Naive thymus-derived CD4-positive, alpha-beta T cell (primary cell): ENCODE measurements around the gene CDH4. TPM values are rescaled to one million over a fixed set of nuclear protein-coding genes. Genes with fewer than 3 reads are reported as not detected.

Experiments used
- ATAC-seq: fragments of 150-1000 bp; cut with Tn5 transposase; 2 replicates; pipeline ENCODE4 v1.10.0; 2021; ENCODE audit warnings: mild to moderate bottlenecking, moderate library complexity
- CTCF ChIA-PET: fragments of 350-600 bp; sonication (Branson Sonifier 250); formaldehyde crosslinking; loops from one replicate; lab custom pipeline; 2021; ENCODE audit warnings: antibody characterized with exemption; lab: Charles Lee
- POLR2A ChIA-PET: fragments of 350-600 bp; sonication (Branson Sonifier 250); formaldehyde crosslinking; loops from one replicate; lab custom pipeline; 2021; ENCODE audit warnings: antibody characterized with exemption, inconsistent platforms; lab: Charles Lee
- DNase-seq, 9 donors: peaks; one replicate each; pipeline versions ENCODE4 v3.0.0 to v3.0.0-alpha.2; 2020 to 2022; ENCODE audit warnings: mixed read lengths in 1 of 9
- H3K27ac ChIP-seq: one replicate; pipeline ENCODE4 v1.7.0; 2013; ENCODE audit warnings: mild to moderate bottlenecking, low read depth, low read length, moderate library complexity
- H3K27me3 ChIP-seq, 2 donors: one replicate each; pipeline ENCODE4 v1.7.0; 2013; ENCODE audit warnings: low read length in 2 of 2, mild to moderate bottlenecking in 2 of 2, moderate library complexity in 2 of 2; ENCODE audit not compliant: control insufficient read depth in 2 of 2, insufficient read depth in 2 of 2
- H3K36me3 ChIP-seq, 3 experiments: 1 replicate in 2 of 3; 2 replicates in 1 of 3; pipeline ENCODE4 v1.7.0; 2013; ENCODE audit warnings: low read length in 3 of 3, mild to moderate bottlenecking in 3 of 3, moderate library complexity in 1 of 3; ENCODE audit not compliant: insufficient read depth in 3 of 3, control insufficient read depth in 2 of 3
- H3K4me1 ChIP-seq, 2 donors: one replicate each; pipeline ENCODE4 v1.7.0; 2013; ENCODE audit warnings: low read length in 2 of 2, mild to moderate bottlenecking in 2 of 2, moderate library complexity in 1 of 2; ENCODE audit not compliant: control insufficient read depth in 2 of 2, insufficient read depth in 2 of 2
- H3K4me3 ChIP-seq: 2 replicates; pipeline ENCODE4 v1.7.0; 2013; ENCODE audit warnings: mild to moderate bottlenecking, low read length
- H3K9me3 ChIP-seq, 3 experiments: 1 replicate in 2 of 3; 2 replicates in 1 of 3; pipeline ENCODE4 v1.7.0; 2013; ENCODE audit warnings: low read length in 3 of 3; ENCODE audit not compliant: control insufficient read depth in 2 of 3
- H3K27ac Mint-ChIP-seq, 9 donors: one replicate each; pipeline ENCODE4 v1.8.0; 2020 to 2022; ENCODE audit warnings: mixed read lengths in 9 of 9, mild to moderate bottlenecking in 8 of 9, moderate library complexity in 5 of 9, inconsistent platforms in 2 of 9
- H3K27me3 Mint-ChIP-seq, 5 donors: one replicate each; pipeline ENCODE4 v1.8.0; 2021 to 2022; ENCODE audit warnings: mixed read lengths in 5 of 5, mild to moderate bottlenecking in 1 of 5
- H3K36me3 Mint-ChIP-seq, 5 donors: one replicate each; pipeline ENCODE4 v1.8.0; 2020 to 2022; ENCODE audit warnings: mixed read lengths in 5 of 5, mild to moderate bottlenecking in 3 of 5, inconsistent platforms in 1 of 5
- H3K4me1 Mint-ChIP-seq, 7 donors: one replicate each; pipeline ENCODE4 v1.8.0; 2020 to 2022; ENCODE audit warnings: mixed read lengths in 7 of 7, mild to moderate bottlenecking in 3 of 7, inconsistent platforms in 1 of 7
- H3K4me3 Mint-ChIP-seq, 10 donors: one replicate each; pipeline ENCODE4 v1.8.0; 2020 to 2022; ENCODE audit warnings: mild to moderate bottlenecking in 10 of 10, mixed read lengths in 10 of 10, moderate library complexity in 6 of 10, inconsistent platforms in 2 of 10
- H3K9me3 Mint-ChIP-seq, 11 donors: one replicate each; pipeline ENCODE4 v1.8.0; 2020 to 2022; ENCODE audit warnings: mixed read lengths in 11 of 11, mild to moderate bottlenecking in 4 of 11, inconsistent platforms in 1 of 11, moderate library complexity in 1 of 11
- intact Hi-C, 2 donors: fragments of 100-400 bp; cut with micrococcal nuclease; formaldehyde crosslinking; loops; one replicate each; pipeline ENCODE4 v1.15.1; 2023
- polyA plus RNA-seq, 2 donors: library from polyadenylated mRNA; unstranded; fragments of 300-500 nt; fragmentation: Illumina TruSeq; gene quantifications; one replicate each; pipeline ENCODE4 v1.2.3, GENCODE V29; 2021
- total RNA-seq, 6 experiments: library from RNA in 5 of 6; stranded (reverse) in 5 of 6; gene quantifications; 1 replicate in 5 of 6; 2 replicates in 1 of 6; pipeline ENCODE4 v1.2.3 and lab custom pipeline; 2021 to 2026

Gene CDH4
- total and polyA plus RNA-seq, 7 experiments from 2014 or later = 0.05 to 0.43 (median 0.14) TPM; not detected in 1

DNA sequence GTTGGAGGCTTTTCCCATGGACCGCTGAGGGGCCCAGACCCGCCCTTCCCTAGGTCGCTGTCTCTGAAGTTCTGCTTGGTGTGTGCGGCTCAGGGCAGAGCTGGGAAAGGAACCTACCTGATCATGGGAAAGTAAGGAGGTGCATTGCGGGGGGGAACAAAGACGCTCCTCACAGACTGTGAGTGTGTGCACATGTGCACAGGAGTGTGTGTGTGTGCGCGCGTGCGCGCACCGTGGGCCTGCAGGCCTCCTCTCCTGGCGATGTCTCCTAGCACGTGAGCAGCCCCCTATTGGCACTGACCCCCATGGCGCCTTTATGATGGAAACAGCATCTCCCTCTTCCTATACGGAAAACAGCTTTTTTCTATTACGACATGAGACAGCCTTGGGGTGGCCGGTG, 589.5 kb downstream of the CDH4 start:
- Mint-ChIP-seq H3K9me3 (peaks cover 0 to 1% (median 0%) of the 10 kb centered on the region in 11 donors), H3K4me1 (no peaks in the 10 kb centered on the region), H3K27ac (no peak overlapping the region), H3K36me3 (no peaks in the 10 kb centered on the region), H3K27me3 (peaks cover 0 to 4% (median 0%) of the 10 kb centered on the region in 5 donors), H3K4me3 (no peak overlapping the region)
- ChIA-PET CTCF (no interaction called here), POLR2A (no interaction called here)
- Histone ChIP-seq H3K36me3 (no peaks in the 10 kb centered on the region), H3K4me1 (no peaks in the 10 kb centered on the region), H3K27ac (no peak overlapping the region), H3K27me3 (no peaks in the 10 kb centered on the region), H3K9me3 (no peaks in the 10 kb centered on the region), H3K4me3 (no peak overlapping the region)
- DNase-seq = no peak
- ATAC-seq = no peak
- intact Hi-C loops = no loop called here

DNA sequence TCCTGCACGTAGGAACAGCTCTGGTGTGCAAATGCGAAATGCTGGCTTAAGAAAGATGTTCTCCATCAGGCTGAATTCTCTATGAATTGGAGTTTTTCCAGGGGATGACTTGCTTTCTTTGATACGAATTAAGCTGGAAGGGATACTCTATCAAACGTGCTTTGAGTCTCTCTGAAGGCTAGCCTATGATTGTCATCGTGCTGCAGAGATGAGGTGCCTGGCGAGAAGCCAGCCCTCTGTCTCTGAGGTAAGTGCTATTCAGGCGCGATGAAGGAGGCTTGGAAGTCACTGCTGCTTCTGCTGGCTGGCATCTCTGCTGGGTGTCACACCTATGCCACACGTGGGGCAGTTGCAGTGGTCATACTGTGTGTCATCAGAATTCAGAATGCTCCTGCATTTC, 589.9 kb downstream of the CDH4 start:
- ATAC-seq (no peak), DNase-seq (no peak)
- no peak overlapping the region for H3K4me3 Mint-ChIP-seq
- ChIA-PET CTCF (no interaction called here), POLR2A (no interaction called here)
- peaks cover 0 to 4% (median 0%) of the 10 kb centered on the region in 5 donors for H3K27me3 Mint-ChIP-seq
- no peak overlapping the region for H3K4me3 ChIP-seq
- H3K27ac Mint-ChIP-seq = no peak overlapping the region
- no peaks in the 10 kb centered on the region for H3K4me1 ChIP-seq
- H3K9me3 ChIP-seq = no peaks in the 10 kb centered on the region
- no peaks in the 10 kb centered on the region for H3K36me3 Mint-ChIP-seq
- peaks cover 0 to 1% (median 0%) of the 10 kb centered on the region in 11 donors for H3K9me3 Mint-ChIP-seq
- no peaks in the 10 kb centered on the region for H3K27me3 ChIP-seq
- H3K4me1 Mint-ChIP-seq = no peaks in the 10 kb centered on the region
- no peaks in the 10 kb centered on the region for H3K36me3 ChIP-seq
- intact Hi-C loops = no loop called here
- H3K27ac ChIP-seq = no peak overlapping the region

- CTCF ChIA-PET = no interaction called here
- ATAC-seq = no peak
- Histone ChIP-seq H3K27ac (no peak overlapping the region), H3K36me3 (no peaks in the 10 kb centered on the region), H3K9me3 (no peaks in the 10 kb centered on the region), H3K4me1 (no peaks in the 10 kb centered on the region), H3K27me3 (no peaks in the 10 kb centered on the region), H3K4me3 (no peak overlapping the region)
- Mint-ChIP-seq H3K27me3 (peaks cover 0 to 4% (median 0%) of the 10 kb centered on the region in 5 donors), H3K27ac (no peak overlapping the region), H3K9me3 (peaks cover 0 to 2% (median 0%) of the 10 kb centered on the region in 11 donors), H3K36me3 (no peaks in the 10 kb centered on the region), H3K4me3 (no peak overlapping the region), H3K4me1 (no peaks in the 10 kb centered on the region)
- DNase-seq = no peak
- intact Hi-C loops = no loop called here
- POLR2A ChIA-PET = no interaction called here
Observed at GRCh38 chr20:61844621-61845020, 592.6 kb downstream of the CDH4 start.

DNA sequence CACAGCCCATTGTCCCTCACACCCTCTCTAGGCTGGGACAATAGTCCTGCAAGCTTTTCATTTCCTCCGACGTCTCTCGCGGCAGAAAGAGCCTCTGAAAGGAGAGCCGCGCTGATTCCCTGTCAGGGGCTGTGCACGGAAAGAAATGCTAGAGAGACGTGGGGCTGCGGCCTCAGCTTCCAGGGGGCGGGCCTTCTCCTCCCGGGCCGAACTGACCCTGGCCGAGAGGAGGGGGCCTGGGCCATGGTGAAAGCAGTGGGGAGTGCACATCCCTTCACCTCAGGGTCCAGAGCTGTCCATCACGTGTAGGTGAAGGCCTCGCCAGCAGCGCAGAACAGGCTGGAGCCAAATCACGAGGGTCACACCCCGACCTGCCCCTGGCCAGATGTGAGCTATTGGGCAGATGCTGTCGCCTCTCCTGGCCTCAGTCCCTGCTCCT, 593.2 kb downstream of the CDH4 start:
- Mint-ChIP-seq H3K27ac (no peak overlapping the region), H3K4me3 (no peak overlapping the region)
- H3K9me3 ChIP-seq = no peaks in the 10 kb centered on the region

GRCh38 chr20:61846074-61846473, 594.0 kb downstream of the CDH4 start:
- H3K4me1 ChIP-seq = no peaks in the 10 kb centered on the region
- H3K9me3 ChIP-seq = no peaks in the 10 kb centered on the region
- Mint-ChIP-seq H3K27me3 (peaks cover 0 to 5% (median 0%) of the 10 kb centered on the region in 5 donors), H3K4me3 (no peak overlapping the region), H3K4me1 (no peaks in the 10 kb centered on the region), H3K9me3 (peaks cover 0 to 2% (median 0%) of the 10 kb centered on the region in 11 donors), H3K27ac (no peak overlapping the region), H3K36me3 (no peaks in the 10 kb centered on the region)
- H3K27me3 ChIP-seq = no peaks in the 10 kb centered on the region
- ChIA-PET POLR2A (no interaction called here), CTCF (no interaction called here)
- H3K4me3 ChIP-seq = no peak overlapping the region
- no peak overlapping the region for H3K27ac ChIP-seq
- intact Hi-C loops = no loop called here
- H3K36me3 ChIP-seq = no peaks in the 10 kb centered on the region
- DNase-seq (no peak), ATAC-seq (no peak)

More for the DNA sequence above, 593.2 kb downstream of the CDH4 start:
- POLR2A ChIA-PET = no interaction called here
- Histone ChIP-seq H3K27me3 (no peaks in the 10 kb centered on the region), H3K36me3 (no peaks in the 10 kb centered on the region), H3K4me3 (no peak overlapping the region), H3K4me1 (no peaks in the 10 kb centered on the region), H3K27ac (no peak overlapping the region)
- no peak for ATAC-seq
- CTCF ChIA-PET = no interaction called here
- DNase-seq = no peak
- intact Hi-C loops = no loop called here
- Mint-ChIP-seq H3K27me3 (peaks cover 0 to 5% (median 0%) of the 10 kb centered on the region in 5 donors), H3K9me3 (peaks cover 0 to 2% (median 0%) of the 10 kb centered on the region in 11 donors), H3K36me3 (no peaks in the 10 kb centered on the region), H3K4me1 (no peaks in the 10 kb centered on the region)

DNA sequence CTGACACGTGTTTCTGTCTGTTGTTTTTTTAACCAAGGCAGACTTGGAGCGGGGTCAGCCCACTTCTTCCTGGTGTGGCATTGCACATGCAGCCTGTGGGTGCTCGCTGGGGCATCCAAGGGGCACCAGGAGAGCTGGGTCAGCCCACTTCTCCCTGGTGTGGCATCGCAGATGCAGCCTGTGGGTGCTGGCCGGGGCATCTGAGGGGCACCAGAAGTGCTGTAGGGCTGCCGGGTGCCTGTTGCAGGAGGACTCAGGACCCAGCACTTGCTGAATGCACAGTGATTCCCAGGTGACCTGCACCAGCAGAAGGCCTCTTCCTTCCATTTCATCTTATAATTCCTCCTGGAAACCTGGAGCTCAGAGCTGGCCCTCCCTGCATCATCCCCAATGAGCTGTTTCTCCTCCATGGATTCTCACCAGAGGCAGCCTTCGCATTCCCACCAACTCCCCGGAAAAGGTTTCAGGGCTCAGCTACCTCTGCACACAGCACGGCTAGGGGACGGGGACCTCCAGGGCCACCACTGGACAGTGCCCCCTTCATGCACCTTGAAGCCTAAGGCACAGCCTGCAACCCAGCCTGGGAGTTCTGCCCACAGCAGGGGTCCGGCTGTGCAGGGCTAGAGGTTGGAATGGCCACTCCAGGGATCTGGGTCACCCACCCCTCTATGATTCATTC, 594.8 kb downstream of the CDH4 start:
- no peak overlapping the region for H3K27ac ChIP-seq
- H3K4me3 Mint-ChIP-seq = no peak overlapping the region

GRCh38 chr20:61847420-61847748, 595.3 kb downstream of the CDH4 start:
- Mint-ChIP-seq H3K27ac (no peak overlapping the region), H3K36me3 (no peaks in the 10 kb centered on the region), H3K4me3 (no peak overlapping the region), H3K9me3 (peaks cover 0 to 2% (median 0%) of the 10 kb centered on the region in 11 donors), H3K27me3 (peaks cover 0 to 5% (median 0%) of the 10 kb centered on the region in 5 donors), H3K4me1 (no peaks in the 10 kb centered on the region)
- POLR2A ChIA-PET = no interaction called here
- no peaks in the 10 kb centered on the region for H3K36me3 ChIP-seq
- DNase-seq = no peak
- no peak for ATAC-seq
- H3K4me1 ChIP-seq = no peaks in the 10 kb centered on the region
- H3K4me3 ChIP-seq = no peak overlapping the region
- H3K27me3 ChIP-seq = no peaks in the 10 kb centered on the region
- intact Hi-C loops = no loop called here
- no peak overlapping the region for H3K27ac ChIP-seq
- CTCF ChIA-PET = no interaction called here
- no peaks in the 10 kb centered on the region for H3K9me3 ChIP-seq

More for the DNA sequence above, 594.8 kb downstream of the CDH4 start:
- Mint-ChIP-seq H3K27ac (no peak overlapping the region), H3K9me3 (peaks cover 0 to 2% (median 0%) of the 10 kb centered on the region in 11 donors), H3K4me1 (no peaks in the 10 kb centered on the region), H3K36me3 (no peaks in the 10 kb centered on the region), H3K27me3 (peaks cover 0 to 5% (median 0%) of the 10 kb centered on the region in 5 donors)
- H3K27me3 ChIP-seq = no peaks in the 10 kb centered on the region
- H3K4me1 ChIP-seq = no peaks in the 10 kb centered on the region
- ATAC-seq (no peak), DNase-seq (no peak)
- CTCF ChIA-PET = no interaction called here
- no peak overlapping the region for H3K4me3 ChIP-seq
- no peaks in the 10 kb centered on the region for H3K36me3 ChIP-seq
- intact Hi-C loops = no loop called here
- H3K9me3 ChIP-seq = no peaks in the 10 kb centered on the region
- POLR2A ChIA-PET = no interaction called here
